Measurements from ENCODE around the gene BDKRB1.

Gene BDKRB1

GRCh38 chr14:96257056-96257455, 1.0 kb downstream of the BDKRB1 start:
- no peak overlapping the region for H3K4me3 ChIP-seq (ENCODE audit: low read length)
- no peaks in the 10 kb centered on the region for H3K36me3 ChIP-seq (ENCODE audit: control insufficient read depth, low read length)
- no peak overlapping the region for H3K27ac ChIP-seq (ENCODE audit: low read depth, low read length)
- no peaks in the 10 kb centered on the region for H3K4me1 ChIP-seq (ENCODE audit: control insufficient read depth, low read length)
- H3K4me2 ChIP-seq (ENCODE audit: low read length): no peak overlapping the region
- no peaks in the 10 kb centered on the region for H3F3A ChIP-seq (ENCODE audit: control insufficient read depth, insufficient read depth)
- TF ChIP-seq CTCF (IDR thresholded peaks at IDR 0.05; ENCODE audit: low read depth, low read length, poor library complexity, severe bottlenecking) (no peak), EZH2phosphoT487 (IDR thresholded peaks at IDR 0.05; ENCODE audit: borderline replicate concordance, low read length) (no peak)
- peaks cover 15% of the 10 kb centered on the region for H3K27me3 ChIP-seq (ENCODE audit: control insufficient read depth, low read length)
- no peaks in the 10 kb centered on the region for H3K9me3 ChIP-seq (ENCODE audit: control insufficient read depth, insufficient read depth, low read length)
- H4K20me1 ChIP-seq (ENCODE audit: control insufficient read depth, insufficient read depth, low read depth, low read length): no peaks in the 10 kb centered on the region
- H3K79me2 ChIP-seq (ENCODE audit: control insufficient read depth, low read length): no peaks in the 10 kb centered on the region
- H3K9me2 ChIP-seq (replicated peaks; ENCODE audit: control insufficient read depth, low read length): no peaks in the 10 kb centered on the region

- no peak for TF ChIP-seq EZH2phosphoT487 (IDR thresholded peaks at IDR 0.05; ENCODE audit: borderline replicate concordance, low read length)
- no peak for TF ChIP-seq CTCF (IDR thresholded peaks at IDR 0.05; ENCODE audit: low read depth, low read length, poor library complexity, severe bottlenecking)
- H3K4me3 ChIP-seq (ENCODE audit: low read length): no peak overlapping the region
- no peaks in the 10 kb centered on the region for H4K20me1 ChIP-seq (ENCODE audit: control insufficient read depth, insufficient read depth, low read depth, low read length)
- H3K4me1 ChIP-seq (ENCODE audit: control insufficient read depth, low read length): no peaks in the 10 kb centered on the region
- no peaks in the 10 kb centered on the region for H3K9me2 ChIP-seq (replicated peaks; ENCODE audit: control insufficient read depth, low read length)
- H3K9me3 ChIP-seq (ENCODE audit: control insufficient read depth, insufficient read depth, low read length): no peaks in the 10 kb centered on the region
- H3K36me3 ChIP-seq (ENCODE audit: control insufficient read depth, low read length): no peaks in the 10 kb centered on the region
- H3K27me3 ChIP-seq (ENCODE audit: control insufficient read depth, low read length): peaks cover 15% of the 10 kb centered on the region
- no peak overlapping the region for H3K4me2 ChIP-seq (ENCODE audit: low read length)
- H3F3A ChIP-seq (ENCODE audit: control insufficient read depth, insufficient read depth): no peaks in the 10 kb centered on the region
- H3K27ac ChIP-seq (ENCODE audit: low read depth, low read length): no peak overlapping the region
- no peaks in the 10 kb centered on the region for H3K79me2 ChIP-seq (ENCODE audit: control insufficient read depth, low read length)
Observed at GRCh38 chr14:96257900-96258299, 1.9 kb downstream of the BDKRB1 start.

DNA sequence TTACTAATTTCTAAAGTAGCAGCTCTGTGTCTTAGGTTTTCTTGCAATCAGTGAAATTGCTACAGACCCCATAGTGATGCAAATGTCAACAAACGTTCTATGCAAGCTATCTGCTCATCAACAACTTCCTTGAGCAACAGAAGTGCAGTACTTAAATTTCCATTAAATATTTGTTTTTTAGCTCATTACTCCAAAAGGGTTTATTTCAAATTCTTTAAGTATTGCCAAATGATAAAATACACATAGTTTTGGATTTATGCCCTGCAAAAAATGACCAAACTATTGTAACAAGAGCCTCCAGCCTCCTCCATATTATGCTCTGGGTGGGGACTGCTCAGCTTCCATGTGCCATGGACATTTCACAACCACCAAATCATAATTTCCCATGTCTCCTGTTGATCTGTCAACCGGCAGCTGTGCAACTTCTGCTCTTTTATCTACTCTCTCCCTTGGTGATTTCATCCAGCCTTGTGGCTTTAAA, 4.4 kb downstream of the BDKRB1 start:
- Histone ChIP-seq H3K36me3 (ENCODE audit: control insufficient read depth, low read length) (no peaks in the 10 kb centered on the region), H3K4me1 (ENCODE audit: control insufficient read depth, low read length) (no peaks in the 10 kb centered on the region), H3K27ac (ENCODE audit: low read depth, low read length) (no peak overlapping the region), H3K4me3 (ENCODE audit: low read length) (no peak overlapping the region), H4K20me1 (ENCODE audit: control insufficient read depth, insufficient read depth, low read depth, low read length) (no peaks in the 10 kb centered on the region), H3K9me2 (replicated peaks; ENCODE audit: control insufficient read depth, low read length) (no peaks in the 10 kb centered on the region), H3K4me2 (ENCODE audit: low read length) (no peak overlapping the region), H3K79me2 (ENCODE audit: control insufficient read depth, low read length) (no peaks in the 10 kb centered on the region), H3F3A (ENCODE audit: control insufficient read depth, insufficient read depth) (no peaks in the 10 kb centered on the region), H3K9me3 (ENCODE audit: control insufficient read depth, insufficient read depth, low read length) (no peaks in the 10 kb centered on the region), H3K27me3 (ENCODE audit: control insufficient read depth, low read length) (peaks cover 13% of the 10 kb centered on the region)
- TF ChIP-seq CTCF (IDR thresholded peaks at IDR 0.05; ENCODE audit: low read depth, low read length, poor library complexity, severe bottlenecking) (no peak), EZH2phosphoT487 (IDR thresholded peaks at IDR 0.05; ENCODE audit: borderline replicate concordance, low read length) (no peak)

Data from DOHH2 (cell line).